ENCODE data around the gene ASGR1. TPM values are rescaled to one million over a fixed set of nuclear protein-coding genes. Genes with fewer than 3 reads are reported as not detected.
A peak's percentile ranks its signal among the peaks of the same experiment; 100 is the strongest.
"Not testable (repeated sequence)": the region's sequence is repeated elsewhere in the genome, so short reads cannot be mapped to it uniquely, and the experiment has no call there.

ASGR1 gene
- total RNA-seq, 1 experiment from 2014 or later, result 0.13 TPM

- no peak for DNase-seq
- H3K4me3 ChIP-seq, result no peak overlapping the region
- no peaks in the 10 kb centered on the region for H3K27me3 ChIP-seq
- H3K36me3 ChIP-seq, result no peaks in the 10 kb centered on the region
- H3K9me3 ChIP-seq, result no peaks in the 10 kb centered on the region
Measured at GRCh38 chr17:7204336-7204735, 25.2 kb upstream of the ASGR1 start.

GRCh38 chr17:7203391-7203790 is 24.2 kb upstream of the ASGR1 start:
- no peaks in the 10 kb centered on the region for H3K36me3 ChIP-seq
- DNase-seq, result no peak
- no peaks in the 10 kb centered on the region for H3K27me3 ChIP-seq
- no peaks in the 10 kb centered on the region for H3K9me3 ChIP-seq
- H3K4me3 ChIP-seq, result no peak overlapping the region

- H3K27me3 ChIP-seq, result no peaks in the 10 kb centered on the region
- H3K4me3 ChIP-seq, result no peak overlapping the region
- DNase-seq, result no peak
- H3K9me3 ChIP-seq, result no peaks in the 10 kb centered on the region
- H3K36me3 ChIP-seq, result no peaks in the 10 kb centered on the region; the same call in 1 of the 2 replicates
Measured at GRCh38 chr17:7196651-7197401, 17.7 kb upstream of the ASGR1 start.

GRCh38 chr17:7195971-7196370 is 16.8 kb upstream of the ASGR1 start:
- H3K27me3 ChIP-seq, result no peaks in the 10 kb centered on the region
- no peaks in the 10 kb centered on the region for H3K9me3 ChIP-seq
- H3K4me3 ChIP-seq, result no peak overlapping the region
- H3K36me3 ChIP-seq, result no peaks in the 10 kb centered on the region; the same call in 1 of the 2 replicates
- DNase-seq, result no peak

GRCh38 chr17:7192271-7192937 is 13.2 kb upstream of the ASGR1 start:
- no peak for DNase-seq
- H3K27me3 ChIP-seq, result no peaks in the 10 kb centered on the region
- no peaks in the 10 kb centered on the region; the same call in 1 of the 2 replicates for H3K36me3 ChIP-seq
- H3K9me3 ChIP-seq, result no peaks in the 10 kb centered on the region
- no peak overlapping the region for H3K4me3 ChIP-seq

GRCh38 chr17:7191571-7192270 is 12.6 kb upstream of the ASGR1 start:
- Histone ChIP-seq H3K36me3 (no peaks in the 10 kb centered on the region; the same call in 1 of the 2 replicates), H3K27me3 (no peaks in the 10 kb centered on the region), H3K9me3 (no peaks in the 10 kb centered on the region), H3K4me3 (no peak overlapping the region)
- peak; percentile 9 for DNase-seq

- Histone ChIP-seq H3K36me3 (no peaks in the 10 kb centered on the region), H3K27me3 (no peaks in the 10 kb centered on the region), H3K4me3 (no peak overlapping the region), H3K9me3 (no peaks in the 10 kb centered on the region)
- no peak for DNase-seq
Measured at GRCh38 chr17:7191069-7191468, 11.9 kb upstream of the ASGR1 start.

- H3K36me3 ChIP-seq, result no peaks in the 10 kb centered on the region
- no peak for DNase-seq
- no peaks in the 10 kb centered on the region for H3K27me3 ChIP-seq
- no peak overlapping the region for H3K4me3 ChIP-seq
- no peaks in the 10 kb centered on the region for H3K9me3 ChIP-seq
Measured at GRCh38 chr17:7190276-7190917, 11.2 kb upstream of the ASGR1 start.

- DNase-seq, result no peak
- H3K9me3 ChIP-seq, result no peaks in the 10 kb centered on the region
- no peaks in the 10 kb centered on the region for H3K36me3 ChIP-seq
- H3K27me3 ChIP-seq, result no peaks in the 10 kb centered on the region
- no peak overlapping the region for H3K4me3 ChIP-seq
Measured at GRCh38 chr17:7186241-7186640, 7.1 kb upstream of the ASGR1 start.

- DNase-seq, result no peak
- Histone ChIP-seq H3K4me3 (no peak overlapping the region), H3K9me3 (no peaks in the 10 kb centered on the region), H3K36me3 (no peaks in the 10 kb centered on the region), H3K27me3 (no peaks in the 10 kb centered on the region)
Measured at GRCh38 chr17:7184647-7185046, 5.5 kb upstream of the ASGR1 start.

- DNase-seq, result no peak
- no peaks in the 10 kb centered on the region for H3K36me3 ChIP-seq
- H3K4me3 ChIP-seq, result no peak overlapping the region
- H3K9me3 ChIP-seq, result no peaks in the 10 kb centered on the region
- H3K27me3 ChIP-seq, result no peaks in the 10 kb centered on the region
Measured at GRCh38 chr17:7184091-7184488, 4.9 kb upstream of the ASGR1 start.

GRCh38 chr17:7183433-7184090 is 4.4 kb upstream of the ASGR1 start:
- no peak overlapping the region for H3K4me3 ChIP-seq
- no peaks in the 10 kb centered on the region for H3K27me3 ChIP-seq
- no peaks in the 10 kb centered on the region for H3K36me3 ChIP-seq
- no peaks in the 10 kb centered on the region for H3K9me3 ChIP-seq
- no peak for DNase-seq

GRCh38 chr17:7182101-7182500 is 2.9 kb upstream of the ASGR1 start:
- H3K4me3 ChIP-seq, H3K9me3 ChIP-seq, H3K36me3 ChIP-seq, DNase-seq, H3K27me3 ChIP-seq: not testable (repeated sequence)

GRCh38 chr17:7178973-7179316 is 225 bp downstream of the ASGR1 start:
- Histone ChIP-seq H3K9me3 (peaks cover 4% of the 10 kb centered on the region; the same call in 1 of the 2 replicates), H3K27me3 (no peaks in the 10 kb centered on the region), H3K4me3 (no peak overlapping the region), H3K36me3 (no peaks in the 10 kb centered on the region)
- no peak for DNase-seq

GRCh38 chr17:7177954-7178477 is 1.2 kb downstream of the ASGR1 start:
- DNase-seq, result peak; percentile 14
- Histone ChIP-seq H3K36me3 (no peaks in the 10 kb centered on the region), H3K4me3 (peak overlapping the region; percentile 26), H3K27me3 (no peaks in the 10 kb centered on the region), H3K9me3 (peaks cover 4% of the 10 kb centered on the region; the same call in 1 of the 2 replicates)

GRCh38 chr17:7177191-7177953 is 1.8 kb downstream of the ASGR1 start:
- Histone ChIP-seq H3K4me3 (peak overlapping the region; percentile 26), H3K9me3 (peaks cover 4% of the 10 kb centered on the region; the same call in 1 of the 2 replicates), H3K36me3 (no peaks in the 10 kb centered on the region), H3K27me3 (no peaks in the 10 kb centered on the region)
- DNase-seq, result peak; percentile 48

Measured in MG63 (cell line).